GM19193 (cell line): ENCODE measurements around the gene BCLAF1.

Experiments
- POLR2A ChIP-seq: IDR thresholded peaks from 4 replicates; pipeline ENCODE4 v1.6.1; 2011; ENCODE audit not compliant: insufficient read depth, insufficient read length; ENCODE audit errors: extremely low read depth

BCLAF1 gene

GRCh38 chr6:136319732-136320131 is 30.1 kb upstream of the BCLAF1 start:
- no peak for TF ChIP-seq POLR2A

GRCh38 chr6:136318676-136319075 is 29.0 kb upstream of the BCLAF1 start:
- TF ChIP-seq POLR2A, result no peak

- TF ChIP-seq POLR2A, result no peak
Observed at GRCh38 chr6:136317971-136318370, 28.3 kb upstream of the BCLAF1 start.

- no peak for TF ChIP-seq POLR2A
Observed at GRCh38 chr6:136317021-136317694, 27.5 kb upstream of the BCLAF1 start.

- TF ChIP-seq POLR2A, result no peak
Observed at GRCh38 chr6:136315594-136315993, 25.9 kb upstream of the BCLAF1 start.

GRCh38 chr6:136312975-136313374 is 23.3 kb upstream of the BCLAF1 start:
- TF ChIP-seq POLR2A, result no peak

- no peak for TF ChIP-seq POLR2A
Observed at GRCh38 chr6:136309729-136310311, 20.2 kb upstream of the BCLAF1 start.

- no peak for TF ChIP-seq POLR2A
Observed at GRCh38 chr6:136309171-136309570, 19.5 kb upstream of the BCLAF1 start.

GRCh38 chr6:136307351-136307750 is 17.7 kb upstream of the BCLAF1 start:
- TF ChIP-seq POLR2A, result no peak

GRCh38 chr6:136306466-136306865 is 16.8 kb upstream of the BCLAF1 start:
- TF ChIP-seq POLR2A, result no peak

GRCh38 chr6:136304410-136304809 is 14.8 kb upstream of the BCLAF1 start:
- no peak for TF ChIP-seq POLR2A

- no peak for TF ChIP-seq POLR2A
Observed at GRCh38 chr6:136303516-136303915, 13.9 kb upstream of the BCLAF1 start.

- no peak for TF ChIP-seq POLR2A
Observed at GRCh38 chr6:136294621-136295020, 5.0 kb upstream of the BCLAF1 start.

GRCh38 chr6:136290410-136291010 is 864 bp upstream of the BCLAF1 start:
- TF ChIP-seq POLR2A, result no peak

- TF ChIP-seq POLR2A, result no peak
Observed at GRCh38 chr6:136289327-136289578, 393 bp downstream of the BCLAF1 start.

- no peak for TF ChIP-seq POLR2A
Observed at GRCh38 chr6:136288566-136289326, 900 bp downstream of the BCLAF1 start.
